GM11168 (cell line): ENCODE measurements around the gene PHPT1.
"Not testable (repeated sequence)": the region's sequence is repeated elsewhere in the genome, so short reads cannot be mapped to it uniquely, and the experiment has no call there.

Experiments used
- in situ Hi-C: fragments of 300-500 bp; cut with MboI; formaldehyde crosslinking; loops from one replicate; pipeline ENCODE4 v1.12.0; 2022; ENCODE audit warnings: low sequenced_read_pairs; ENCODE audit not compliant: unreplicated experiment

PHPT1 gene

GRCh38 chr9:136849038-136849959, at the start of gene PHPT1:
TSS of gene PHPT1 (plus strand) at chr9:136849409. CDS start at chr9:136849431, 22 bp downstream.
- in situ Hi-C loops = no loop called here

- in situ Hi-C loops = no loop called here
Observed at GRCh38 chr9:136799854-136800657, 49.2 kb upstream of the PHPT1 start.

GRCh38 chr9:136802321-136802720, 46.9 kb upstream of the PHPT1 start:
- in situ Hi-C loops = no loop called here

- in situ Hi-C loops = not testable (repeated sequence)
Observed at GRCh38 chr9:136803009-136803550, 46.1 kb upstream of the PHPT1 start.

GRCh38 chr9:136803551-136804508, 45.4 kb upstream of the PHPT1 start:
- in situ Hi-C loops = no loop called here

- in situ Hi-C loops = no loop called here
Observed at GRCh38 chr9:136804509-136805206, 44.6 kb upstream of the PHPT1 start.

GRCh38 chr9:136805207-136805740, 43.9 kb upstream of the PHPT1 start:
- in situ Hi-C loops = no loop called here

GRCh38 chr9:136806067-136806466, 43.1 kb upstream of the PHPT1 start:
- in situ Hi-C loops = no loop called here

GRCh38 chr9:136806631-136807201, 42.5 kb upstream of the PHPT1 start:
- in situ Hi-C loops = no loop called here

GRCh38 chr9:136807281-136808074, 41.7 kb upstream of the PHPT1 start, which contains the start of gene RABL6:
TSS of gene RABL6 (plus strand) at chr9:136807948. CDS start at chr9:136808197, 249 bp downstream.
- in situ Hi-C loops = no loop called here

- in situ Hi-C loops = no loop called here
Observed at GRCh38 chr9:136808075-136808805, 41.0 kb upstream of the PHPT1 start.

GRCh38 chr9:136808806-136809158, 40.4 kb upstream of the PHPT1 start:
- in situ Hi-C loops = no loop called here

GRCh38 chr9:136814725-136815421, 34.3 kb upstream of the PHPT1 start:
- in situ Hi-C loops = no loop called here

- in situ Hi-C loops = no loop called here
Observed at GRCh38 chr9:136815422-136815782, 33.8 kb upstream of the PHPT1 start.

- in situ Hi-C loops = no loop called here
Observed at GRCh38 chr9:136820971-136821825, 28.0 kb upstream of the PHPT1 start.
